Type B pancreatic cell (in vitro differentiated cells): ENCODE data around the gene LEMD2. TPM values are rescaled to one million over a fixed set of nuclear protein-coding genes. Genes with fewer than 3 reads are reported as not detected.

Source experiments
- DNase-seq: peaks from one replicate; pipeline ENCODE4 v3.0.0; 2021; ENCODE audit warnings: mixed read lengths; ENCODE audit not compliant: unreplicated experiment; ENCODE audit errors: extremely low spot score
- H3K27ac Mint-ChIP-seq: 2 replicates; pipeline ENCODE4 v1.8.0; 2021; ENCODE audit warnings: mild to moderate bottlenecking, mixed read lengths
- H3K27me3 Mint-ChIP-seq: 2 replicates; pipeline ENCODE4 v1.8.0; 2021; ENCODE audit warnings: mixed read lengths
- H3K36me3 Mint-ChIP-seq: 2 replicates; pipeline ENCODE4 v1.8.0; 2021; ENCODE audit warnings: mixed read lengths
- H3K4me1 Mint-ChIP-seq: one replicate; pipeline ENCODE4 v1.8.0; 2021; ENCODE audit warnings: mixed read lengths; ENCODE audit not compliant: unreplicated experiment
- H3K4me3 Mint-ChIP-seq: 2 replicates; pipeline ENCODE4 v1.8.0; 2021; ENCODE audit warnings: mild to moderate bottlenecking, mixed read lengths
- H3K9me3 Mint-ChIP-seq: 2 replicates; pipeline ENCODE4 v1.8.0; 2021; ENCODE audit warnings: mixed read lengths
- CTCF ChIP-seq: fragments of 200-600 bp; sonication (generic); conservative IDR thresholded peaks from 2 replicates; pipeline ENCODE4 v1.5.0; 2021; ENCODE audit warnings: antibody characterized with exemption, mild to moderate bottlenecking
- total RNA-seq: library from RNA; stranded (reverse); gene quantifications from 2 replicates; pipeline ENCODE4 v1.2.1, GENCODE V29; 2021; ENCODE audit warnings: low replicate concordance

LEMD2 gene
- total RNA-seq, 1 donor from 2014 or later, result 64.7 TPM

GRCh38 chr6:33759887-33760629 is 28.9 kb downstream of the LEMD2 start:
- DNase-seq, result no peak
- H3K9me3 Mint-ChIP-seq, result no peaks in the 10 kb centered on the region
- no peak overlapping the region for H3K4me3 Mint-ChIP-seq
- TF ChIP-seq CTCF, result no peak
- peaks cover 13% of the 10 kb centered on the region for H3K4me1 Mint-ChIP-seq
- no peaks in the 10 kb centered on the region for H3K36me3 Mint-ChIP-seq
- no peak overlapping the region for H3K27ac Mint-ChIP-seq
- H3K27me3 Mint-ChIP-seq, result no peaks in the 10 kb centered on the region

- Mint-ChIP-seq H3K4me1 (peaks cover 16% of the 10 kb centered on the region), H3K9me3 (no peaks in the 10 kb centered on the region), H3K27ac (no peak overlapping the region), H3K4me3 (no peak overlapping the region), H3K36me3 (no peaks in the 10 kb centered on the region), H3K27me3 (no peaks in the 10 kb centered on the region)
- DNase-seq, result no peak
- no peak for TF ChIP-seq CTCF
These were observed 30.1 kb downstream of the LEMD2 start for GRCh38 chr6:33758815-33759216.

GRCh38 chr6:33757906-33758305 is 31.0 kb downstream of the LEMD2 start:
- no peak overlapping the region for H3K27ac Mint-ChIP-seq

GRCh38 chr6:33757113-33757512 is 31.8 kb downstream of the LEMD2 start:
- DNase-seq, result no peak
- TF ChIP-seq CTCF, result no peak
- Mint-ChIP-seq H3K27me3 (no peaks in the 10 kb centered on the region), H3K4me3 (no peak overlapping the region), H3K9me3 (no peaks in the 10 kb centered on the region), H3K36me3 (no peaks in the 10 kb centered on the region), H3K4me1 (peaks cover 11% of the 10 kb centered on the region), H3K27ac (no peak overlapping the region)

More at GRCh38 chr6:33757906-33758305, 31.0 kb downstream of the LEMD2 start:
- Mint-ChIP-seq H3K4me1 (peaks cover 16% of the 10 kb centered on the region), H3K36me3 (no peaks in the 10 kb centered on the region), H3K9me3 (no peaks in the 10 kb centered on the region), H3K4me3 (no peak overlapping the region), H3K27me3 (no peaks in the 10 kb centered on the region)
- no peak for TF ChIP-seq CTCF
- DNase-seq, result no peak

GRCh38 chr6:33756211-33756954 is 32.5 kb downstream of the LEMD2 start:
- Mint-ChIP-seq H3K9me3 (no peaks in the 10 kb centered on the region), H3K4me3 (no peak overlapping the region), H3K36me3 (no peaks in the 10 kb centered on the region), H3K4me1 (peaks cover 10% of the 10 kb centered on the region), H3K27me3 (no peaks in the 10 kb centered on the region), H3K27ac (no peak overlapping the region)
- no peak for TF ChIP-seq CTCF
- no peak for DNase-seq
